ENCODE results near the gene SPATA3.
"Not testable (repeated sequence)": the region's sequence is repeated elsewhere in the genome, so short reads cannot be mapped to it uniquely, and the experiment has no call there.

Gene SPATA3

DNA sequence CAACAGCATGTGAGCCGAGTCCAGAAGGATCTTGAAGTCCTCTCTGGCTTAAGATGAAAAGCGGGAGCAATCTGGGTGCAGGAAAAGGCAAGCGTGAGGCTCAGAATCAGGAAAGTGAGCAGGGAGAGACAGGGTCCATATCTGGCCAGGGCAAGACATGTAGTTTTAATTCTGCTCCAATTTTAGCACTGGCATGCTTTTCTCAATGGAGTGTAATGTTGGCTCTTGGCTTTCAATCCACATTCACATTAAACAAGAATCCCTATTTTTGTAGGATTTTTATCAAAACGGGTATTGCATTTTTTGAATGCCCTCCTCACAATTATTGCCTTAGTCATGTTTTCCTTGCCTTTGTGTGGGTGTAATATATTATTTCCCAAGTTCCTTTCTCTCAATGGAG lies 6.0 kb downstream of the SPATA3 start:
- in situ Hi-C loops (cut with MboI; ENCODE audit: low pct_unique_long_range_greater_than_20kb, low sequenced_read_pairs, unreplicated experiment), result no loop called here
- TF ChIP-seq, protein P1, sequence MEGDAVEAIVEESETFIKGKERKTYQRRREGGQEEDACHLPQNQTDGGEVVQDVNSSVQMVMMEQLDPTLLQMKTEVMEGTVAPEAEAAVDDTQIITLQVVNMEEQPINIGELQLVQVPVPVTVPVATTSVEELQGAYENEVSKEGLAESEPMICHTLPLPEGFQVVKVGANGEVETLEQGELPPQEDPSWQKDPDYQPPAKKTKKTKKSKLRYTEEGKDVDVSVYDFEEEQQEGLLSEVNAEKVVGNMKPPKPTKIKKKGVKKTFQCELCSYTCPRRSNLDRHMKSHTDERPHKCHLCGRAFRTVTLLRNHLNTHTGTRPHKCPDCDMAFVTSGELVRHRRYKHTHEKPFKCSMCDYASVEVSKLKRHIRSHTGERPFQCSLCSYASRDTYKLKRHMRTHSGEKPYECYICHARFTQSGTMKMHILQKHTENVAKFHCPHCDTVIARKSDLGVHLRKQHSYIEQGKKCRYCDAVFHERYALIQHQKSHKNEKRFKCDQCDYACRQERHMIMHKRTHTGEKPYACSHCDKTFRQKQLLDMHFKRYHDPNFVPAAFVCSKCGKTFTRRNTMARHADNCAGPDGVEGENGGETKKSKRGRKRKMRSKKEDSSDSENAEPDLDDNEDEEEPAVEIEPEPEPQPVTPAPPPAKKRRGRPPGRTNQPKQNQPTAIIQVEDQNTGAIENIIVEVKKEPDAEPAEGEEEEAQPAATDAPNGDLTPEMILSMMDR (IDR thresholded peaks at IDR 0.05; ENCODE audit: extremely low read depth, insufficient read depth, missing control alignments), result no peak
- no peak for DNase-seq (ENCODE audit: low spot score)

DNA sequence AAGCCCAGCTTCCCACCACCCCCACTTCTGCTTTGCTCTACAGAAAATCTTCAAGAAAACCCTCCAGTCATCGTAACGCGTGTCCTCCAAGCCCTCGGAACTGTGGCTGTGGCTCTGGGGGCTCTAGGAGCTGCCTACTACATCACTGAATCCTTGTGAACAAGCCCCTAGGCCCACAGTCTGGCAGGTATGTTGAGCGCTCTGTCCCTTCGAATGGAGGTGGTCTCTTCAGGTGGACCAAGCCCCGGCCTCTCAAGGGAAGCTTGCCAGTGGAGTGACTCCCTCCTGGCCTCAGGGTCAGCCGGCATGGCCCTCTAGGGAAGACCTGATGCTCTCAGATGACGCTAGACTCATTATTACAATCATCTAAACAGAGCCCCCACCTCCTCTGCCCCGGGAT lies 6.7 kb downstream of the SPATA3 start:
- TF ChIP-seq, protein P1 (IDR thresholded peaks at IDR 0.05; ENCODE audit: extremely low read depth, insufficient read depth, missing control alignments), result no peak
- in situ Hi-C loops (cut with MboI; ENCODE audit: low pct_unique_long_range_greater_than_20kb, low sequenced_read_pairs, unreplicated experiment), result no loop called here
- no peak for DNase-seq (ENCODE audit: low spot score)

DNA sequence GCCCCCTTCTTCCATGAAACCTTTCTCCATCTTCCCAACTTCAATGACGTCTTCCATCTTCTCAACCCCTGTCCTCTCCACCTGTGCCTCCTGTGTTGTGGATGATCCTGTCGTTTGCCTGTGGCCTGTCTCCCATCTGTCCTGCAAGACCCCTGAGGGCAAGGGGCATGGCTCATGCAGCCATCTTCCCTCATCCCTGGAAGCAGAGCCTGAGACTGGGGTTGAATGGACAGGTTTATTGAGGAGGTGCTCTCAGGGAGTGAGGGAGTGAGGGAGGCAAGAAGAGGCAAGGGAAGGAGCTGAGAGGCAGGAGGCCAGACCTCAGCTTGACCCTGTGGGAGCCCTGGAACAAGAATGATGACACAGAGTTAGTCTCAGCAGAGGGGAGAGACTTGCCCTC lies 7.3 kb downstream of the SPATA3 start:
- TF ChIP-seq, protein P1 (IDR thresholded peaks at IDR 0.05; ENCODE audit: extremely low read depth, insufficient read depth, missing control alignments), result no peak
- no peak for DNase-seq (ENCODE audit: low spot score)
- in situ Hi-C loops (cut with MboI; ENCODE audit: low pct_unique_long_range_greater_than_20kb, low sequenced_read_pairs, unreplicated experiment), result no loop called here

DNA sequence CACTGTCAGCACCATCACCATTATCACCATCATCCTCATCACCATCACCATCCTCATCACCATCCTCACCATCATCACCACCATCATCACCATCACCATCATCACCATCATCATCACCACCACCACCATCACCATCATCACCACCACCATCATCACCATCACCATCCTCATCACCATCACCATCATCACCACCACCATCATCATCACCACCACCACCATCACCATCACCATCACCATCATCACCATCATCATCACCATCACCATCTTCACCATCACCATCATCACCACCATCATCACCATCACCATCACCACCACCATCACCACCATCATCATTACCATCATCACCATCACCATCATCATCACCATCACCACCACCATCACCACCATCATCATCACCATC lies 9.0 kb downstream of the SPATA3 start:
- in situ Hi-C loops (cut with MboI; ENCODE audit: low pct_unique_long_range_greater_than_20kb, low sequenced_read_pairs, unreplicated experiment); DNase-seq (ENCODE audit: low spot score): not testable (repeated sequence)

DNA sequence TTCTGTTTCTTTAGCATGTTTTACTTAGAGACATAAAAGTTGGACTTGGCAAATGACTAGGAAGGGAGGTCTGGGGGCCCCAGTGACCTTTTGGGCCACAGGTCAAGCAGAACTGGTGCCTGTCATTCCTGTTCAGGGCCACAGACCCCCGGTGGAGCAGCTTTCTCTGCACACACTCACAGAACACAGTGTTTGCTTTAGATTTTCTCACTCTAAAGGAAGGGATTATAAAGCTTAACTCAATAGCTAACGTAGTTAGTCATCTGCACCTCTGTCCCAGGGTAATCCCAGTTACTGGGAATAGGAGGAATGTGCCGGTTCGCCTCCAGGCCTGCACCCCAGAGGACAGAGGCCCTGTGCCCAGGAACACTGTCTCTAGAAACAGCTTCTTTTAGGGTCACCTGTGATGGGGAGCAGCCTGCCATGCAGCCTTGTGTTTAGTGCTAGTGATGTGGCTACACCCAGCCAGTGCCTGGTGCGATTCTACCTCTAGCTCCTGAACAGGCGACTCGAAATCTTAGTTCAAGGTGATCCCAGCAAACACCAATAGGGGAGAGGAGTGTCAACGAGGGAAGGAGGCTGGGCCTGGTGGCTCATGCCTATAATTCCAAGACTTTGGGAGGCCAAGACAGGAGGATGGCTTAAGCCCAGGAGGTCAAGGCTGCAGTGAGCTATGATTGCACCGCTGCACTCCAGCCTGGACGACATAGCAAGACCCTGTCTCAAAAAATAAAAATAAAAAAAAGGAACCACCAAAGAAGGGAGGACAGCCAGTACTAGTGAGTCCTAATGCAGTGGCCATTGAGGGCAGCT lies 11.6 kb downstream of the SPATA3 start:
- in situ Hi-C loops (cut with MboI; ENCODE audit: low pct_unique_long_range_greater_than_20kb, low sequenced_read_pairs, unreplicated experiment), result no loop called here
- DNase-seq (ENCODE audit: low spot score), result no peak

DNA sequence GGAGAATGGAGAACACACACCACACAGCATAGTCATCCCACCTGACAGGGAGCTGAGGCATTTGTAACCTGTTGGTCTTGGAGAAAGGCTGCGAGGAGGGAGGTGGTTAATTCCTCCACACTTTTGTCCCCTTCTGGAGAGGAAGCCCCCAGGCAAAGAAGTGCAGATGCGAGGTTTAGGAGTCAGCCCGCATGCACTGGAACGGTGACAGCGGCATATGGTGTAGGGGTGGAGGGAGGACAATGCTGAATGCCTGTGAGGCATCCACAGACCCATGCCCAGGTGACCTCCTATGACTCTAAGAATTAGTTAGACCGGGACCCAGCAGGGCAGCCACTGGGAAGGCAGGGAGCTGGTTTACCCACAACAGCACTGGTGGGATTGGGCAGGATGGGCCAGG lies 12.2 kb downstream of the SPATA3 start:
- DNase-seq (ENCODE audit: low spot score), result no peak
- TF ChIP-seq, protein P1 (IDR thresholded peaks at IDR 0.05; ENCODE audit: extremely low read depth, insufficient read depth, missing control alignments), result no peak
- in situ Hi-C loops (cut with MboI; ENCODE audit: low pct_unique_long_range_greater_than_20kb, low sequenced_read_pairs, unreplicated experiment), result no loop called here

More for the DNA sequence above, 11.6 kb downstream of the SPATA3 start:
- TF ChIP-seq, protein P1 (IDR thresholded peaks at IDR 0.05; ENCODE audit: extremely low read depth, insufficient read depth, missing control alignments), result no peak

DNA sequence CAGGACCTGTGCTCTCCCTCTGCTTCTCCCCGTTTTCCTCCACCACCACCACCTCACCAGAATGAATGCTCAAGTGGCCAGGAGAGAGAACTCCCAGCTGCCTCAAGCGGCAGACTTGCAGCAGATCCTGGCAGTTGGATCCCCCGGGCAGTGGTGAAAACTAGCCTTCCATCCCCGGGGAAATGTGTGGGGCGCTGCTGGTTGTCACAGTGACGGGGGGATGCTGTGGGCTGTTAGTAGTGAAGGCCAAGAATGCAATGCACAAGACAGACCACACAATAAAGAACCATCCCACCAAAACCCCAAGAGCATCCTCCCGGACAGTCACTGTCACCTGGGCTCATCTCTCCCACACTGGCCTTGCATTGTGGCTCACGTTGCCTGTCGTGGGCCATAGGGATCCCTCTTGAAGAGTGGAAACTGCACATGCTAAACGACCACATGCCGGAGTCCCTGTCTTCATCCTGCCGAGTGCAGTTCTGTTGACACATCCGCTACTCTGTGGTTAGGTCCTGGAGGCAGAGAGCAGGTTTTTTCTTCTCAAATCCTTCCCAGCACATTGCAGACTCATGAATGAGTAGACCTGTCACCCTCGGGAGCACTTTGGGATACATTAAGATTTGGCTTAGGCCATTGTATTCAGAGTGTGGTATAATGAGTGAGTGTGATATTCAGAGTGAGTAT lies 13.5 kb downstream of the SPATA3 start:
- TF ChIP-seq, protein P1 (IDR thresholded peaks at IDR 0.05; ENCODE audit: extremely low read depth, insufficient read depth, missing control alignments), result no peak
- no peak for DNase-seq (ENCODE audit: low spot score)
- in situ Hi-C loops (cut with MboI; ENCODE audit: low pct_unique_long_range_greater_than_20kb, low sequenced_read_pairs, unreplicated experiment), result no loop called here

Measured in GM13977 (cell line).